WTC11 (cell line): ENCODE data around the gene EXOSC1. TPM values are rescaled to one million over a fixed set of nuclear protein-coding genes. Genes with fewer than 3 reads are reported as not detected.
A peak's percentile ranks its signal among the peaks of the same experiment; 100 is the strongest.

Experiments used
- ATAC-seq: fragments of 200-7000 bp; cut with Tn5 transposase; 2 replicates; pipeline ENCODE4 v1.10.0; 2021; ENCODE audit warnings: mild to moderate bottlenecking, moderate library complexity
- CTCF ChIA-PET: fragments of 300-600 bp; sonication (Branson Sonifier 250); formaldehyde crosslinking; loops from one replicate; lab custom pipeline; 2021; ENCODE audit warnings: antibody characterized with exemption; lab: Charles Lee
- POLR2A ChIA-PET: fragments of 350-600 bp; sonication (Branson Sonifier 250); formaldehyde crosslinking; loops from one replicate; lab custom pipeline; 2021; ENCODE audit warnings: antibody characterized with exemption; lab: Charles Lee
- DNase-seq: peaks from one replicate; pipeline ENCODE4 v3.0.0; 2021; ENCODE audit warnings: low spot score
- H3K27ac Mint-ChIP-seq: 2 replicates; pipeline ENCODE4 v1.8.0; 2021; ENCODE audit warnings: mixed read lengths
- H3K27me3 Mint-ChIP-seq: 2 replicates; pipeline ENCODE4 v1.8.0; 2021; ENCODE audit warnings: low read depth, mild to moderate bottlenecking, moderate library complexity, mixed read lengths
- H3K36me3 Mint-ChIP-seq: 2 replicates; pipeline ENCODE4 v1.8.0; 2021; ENCODE audit warnings: mixed read lengths
- H3K4me1 Mint-ChIP-seq: 2 replicates; pipeline ENCODE4 v1.8.0; 2022; ENCODE audit warnings: mixed read lengths
- H3K4me3 Mint-ChIP-seq: 2 replicates; pipeline ENCODE4 v1.8.0; 2021; ENCODE audit warnings: mild to moderate bottlenecking, moderate library complexity, mixed read lengths
- H3K9me3 Mint-ChIP-seq: 2 replicates; pipeline ENCODE4 v1.8.0; 2021; ENCODE audit warnings: mixed read lengths
- CBFB ChIP-seq: sonication (generic); formaldehyde crosslinking; IDR thresholded peaks from 2 replicates; pipeline ENCODE4 v1.8.1; 2022; ENCODE audit warnings: mild to moderate bottlenecking, low read depth, missing genetic modification reagents
- CTCF ChIP-seq: fragments of 200-600 bp; IDR thresholded peaks from 2 replicates; pipeline ENCODE4 v1.8.0; 2022; ENCODE audit warnings: antibody characterized with exemption
- EMX1 ChIP-seq: fragments of 250-450 bp; sonication (Bioruptor Pico); IDR thresholded peaks from 2 replicates; pipeline ENCODE4 v1.8.0; 2021; ENCODE audit warnings: mild to moderate bottlenecking
- GABPB1 ChIP-seq: sonication (generic); formaldehyde crosslinking; IDR thresholded peaks from 2 replicates; pipeline ENCODE4 v1.8.1; 2023; ENCODE audit warnings: mild to moderate bottlenecking, missing genetic modification reagents
- JAZF1 ChIP-seq: fragments of 250-450 bp; sonication (Bioruptor Pico); IDR thresholded peaks from 2 replicates; pipeline ENCODE4 v1.9.0; 2021; ENCODE audit warnings: moderate library complexity, mild to moderate bottlenecking, inconsistent platforms
- MXD4 ChIP-seq: fragments of 250-450 bp; sonication (Bioruptor Pico); IDR thresholded peaks from 2 replicates; pipeline ENCODE4 v1.8.0; 2021; ENCODE audit warnings: mild to moderate bottlenecking, moderate library complexity, borderline replicate concordance
- PRRX2 ChIP-seq: fragments of 250-450 bp; sonication (Bioruptor Pico); IDR thresholded peaks from 2 replicates; pipeline ENCODE4 v1.8.0; 2021; ENCODE audit warnings: mild to moderate bottlenecking
- RELA ChIP-seq: sonication (generic); formaldehyde crosslinking; IDR thresholded peaks from 2 replicates; pipeline ENCODE4 v1.8.1; 2022; ENCODE audit warnings: missing genetic modification reagents, mild to moderate bottlenecking, borderline replicate concordance
- TCF7 ChIP-seq: sonication (generic); formaldehyde crosslinking; IDR thresholded peaks from 2 replicates; pipeline ENCODE4 v1.8.0; 2022; ENCODE audit warnings: mild to moderate bottlenecking, low read depth, missing genetic modification reagents, moderate library complexity
- TEAD4 ChIP-seq: sonication (generic); formaldehyde crosslinking; IDR thresholded peaks from 2 replicates; pipeline ENCODE4 v1.8.0; 2022; ENCODE audit warnings: mild to moderate bottlenecking, missing genetic modification reagents
- USF1 ChIP-seq: sonication (generic); formaldehyde crosslinking; IDR thresholded peaks from 2 replicates; pipeline ENCODE4 v1.8.0; 2022; ENCODE audit warnings: mild to moderate bottlenecking, missing genetic modification reagents
- ZNF396 ChIP-seq: fragments of 250-450 bp; sonication (Bioruptor Pico); IDR thresholded peaks from 2 replicates; pipeline ENCODE4 v1.8.0; 2021; ENCODE audit warnings: mild to moderate bottlenecking, moderate library complexity, borderline replicate concordance
- ZNF671 ChIP-seq: fragments of 250-450 bp; sonication (Bioruptor Pico); IDR thresholded peaks from 2 replicates; pipeline ENCODE4 v1.8.0; 2021; ENCODE audit warnings: mild to moderate bottlenecking
- total RNA-seq: library from RNA; stranded (reverse); gene quantifications from 3 replicates; pipeline ENCODE4 v1.2.3, GENCODE V29; 2021
- TF ChIP-seq, protein P1 (sequence below): sonication (generic); formaldehyde crosslinking; IDR thresholded peaks from 2 replicates; pipeline ENCODE4 v1.8.1; 2022; ENCODE audit warnings: low read depth, missing genetic modification reagents, borderline replicate concordance
- TF ChIP-seq, protein P2 (sequence below): sonication (generic); formaldehyde crosslinking; IDR thresholded peaks from 2 replicates; pipeline ENCODE4 v1.8.0; 2022; ENCODE audit warnings: missing genetic modification reagents
- TF ChIP-seq, protein P3 (sequence below): fragments of 250-450 bp; sonication (Bioruptor Pico); conservative IDR thresholded peaks from 2 replicates; pipeline ENCODE4 v1.9.0; 2021; ENCODE audit warnings: mild to moderate bottlenecking
- TF ChIP-seq, protein P4 (sequence below): sonication (generic); formaldehyde crosslinking; IDR thresholded peaks from 2 replicates; pipeline ENCODE4 v1.8.1; 2023; ENCODE audit warnings: mild to moderate bottlenecking, missing genetic modification reagents, borderline replicate concordance

The EXOSC1 gene
- total RNA-seq, 1 experiment from 2014 or later: 53.7 TPM

DNA sequence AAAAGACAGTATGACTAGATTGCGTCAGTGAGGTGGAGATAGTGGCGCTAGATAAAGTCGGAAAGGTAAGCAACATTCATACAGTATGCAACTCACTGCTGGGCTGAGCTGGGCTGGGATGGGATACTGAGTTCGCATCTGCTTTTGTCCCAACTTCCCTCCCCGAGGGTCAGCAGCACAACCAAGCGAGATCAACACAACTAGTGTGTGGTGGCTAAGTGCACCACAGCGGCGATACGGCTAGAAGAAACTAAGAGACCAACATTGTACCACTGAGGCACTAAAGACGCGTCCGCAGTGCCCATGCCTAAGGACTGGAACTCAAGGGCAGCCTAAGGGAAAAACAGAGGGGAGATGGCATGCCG, 467 bp downstream of the EXOSC1 start (continued):
- TF ChIP-seq, protein P1, sequence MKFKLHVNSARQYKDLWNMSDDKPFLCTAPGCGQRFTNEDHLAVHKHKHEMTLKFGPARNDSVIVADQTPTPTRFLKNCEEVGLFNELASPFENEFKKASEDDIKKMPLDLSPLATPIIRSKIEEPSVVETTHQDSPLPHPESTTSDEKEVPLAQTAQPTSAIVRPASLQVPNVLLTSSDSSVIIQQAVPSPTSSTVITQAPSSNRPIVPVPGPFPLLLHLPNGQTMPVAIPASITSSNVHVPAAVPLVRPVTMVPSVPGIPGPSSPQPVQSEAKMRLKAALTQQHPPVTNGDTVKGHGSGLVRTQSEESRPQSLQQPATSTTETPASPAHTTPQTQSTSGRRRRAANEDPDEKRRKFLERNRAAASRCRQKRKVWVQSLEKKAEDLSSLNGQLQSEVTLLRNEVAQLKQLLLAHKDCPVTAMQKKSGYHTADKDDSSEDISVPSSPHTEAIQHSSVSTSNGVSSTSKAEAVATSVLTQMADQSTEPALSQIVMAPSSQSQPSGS (CRISPR knock-in tag): no peak
- TF ChIP-seq TEAD4 (CRISPR knock-in tag) (no peak), MXD4 (no peak), CBFB (CRISPR knock-in tag) (no peak), ZNF671 (CRISPR knock-in tag) (no peak)
- TF ChIP-seq, protein P2, sequence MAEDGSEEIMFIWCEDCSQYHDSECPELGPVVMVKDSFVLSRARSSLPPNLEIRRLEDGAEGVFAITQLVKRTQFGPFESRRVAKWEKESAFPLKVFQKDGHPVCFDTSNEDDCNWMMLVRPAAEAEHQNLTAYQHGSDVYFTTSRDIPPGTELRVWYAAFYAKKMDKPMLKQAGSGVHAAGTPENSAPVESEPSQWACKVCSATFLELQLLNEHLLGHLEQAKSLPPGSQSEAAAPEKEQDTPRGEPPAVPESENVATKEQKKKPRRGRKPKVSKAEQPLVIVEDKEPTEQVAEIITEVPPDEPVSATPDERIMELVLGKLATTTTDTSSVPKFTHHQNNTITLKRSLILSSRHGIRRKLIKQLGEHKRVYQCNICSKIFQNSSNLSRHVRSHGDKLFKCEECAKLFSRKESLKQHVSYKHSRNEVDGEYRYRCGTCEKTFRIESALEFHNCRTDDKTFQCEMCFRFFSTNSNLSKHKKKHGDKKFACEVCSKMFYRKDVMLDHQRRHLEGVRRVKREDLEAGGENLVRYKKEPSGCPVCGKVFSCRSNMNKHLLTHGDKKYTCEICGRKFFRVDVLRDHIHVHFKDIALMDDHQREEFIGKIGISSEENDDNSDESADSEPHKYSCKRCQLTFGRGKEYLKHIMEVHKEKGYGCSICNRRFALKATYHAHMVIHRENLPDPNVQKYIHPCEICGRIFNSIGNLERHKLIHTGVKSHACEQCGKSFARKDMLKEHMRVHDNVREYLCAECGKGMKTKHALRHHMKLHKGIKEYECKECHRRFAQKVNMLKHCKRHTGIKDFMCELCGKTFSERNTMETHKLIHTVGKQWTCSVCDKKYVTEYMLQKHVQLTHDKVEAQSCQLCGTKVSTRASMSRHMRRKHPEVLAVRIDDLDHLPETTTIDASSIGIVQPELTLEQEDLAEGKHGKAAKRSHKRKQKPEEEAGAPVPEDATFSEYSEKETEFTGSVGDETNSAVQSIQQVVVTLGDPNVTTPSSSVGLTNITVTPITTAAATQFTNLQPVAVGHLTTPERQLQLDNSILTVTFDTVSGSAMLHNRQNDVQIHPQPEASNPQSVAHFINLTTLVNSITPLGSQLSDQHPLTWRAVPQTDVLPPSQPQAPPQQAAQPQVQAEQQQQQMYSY: no peak
- TF ChIP-seq, protein P3, sequence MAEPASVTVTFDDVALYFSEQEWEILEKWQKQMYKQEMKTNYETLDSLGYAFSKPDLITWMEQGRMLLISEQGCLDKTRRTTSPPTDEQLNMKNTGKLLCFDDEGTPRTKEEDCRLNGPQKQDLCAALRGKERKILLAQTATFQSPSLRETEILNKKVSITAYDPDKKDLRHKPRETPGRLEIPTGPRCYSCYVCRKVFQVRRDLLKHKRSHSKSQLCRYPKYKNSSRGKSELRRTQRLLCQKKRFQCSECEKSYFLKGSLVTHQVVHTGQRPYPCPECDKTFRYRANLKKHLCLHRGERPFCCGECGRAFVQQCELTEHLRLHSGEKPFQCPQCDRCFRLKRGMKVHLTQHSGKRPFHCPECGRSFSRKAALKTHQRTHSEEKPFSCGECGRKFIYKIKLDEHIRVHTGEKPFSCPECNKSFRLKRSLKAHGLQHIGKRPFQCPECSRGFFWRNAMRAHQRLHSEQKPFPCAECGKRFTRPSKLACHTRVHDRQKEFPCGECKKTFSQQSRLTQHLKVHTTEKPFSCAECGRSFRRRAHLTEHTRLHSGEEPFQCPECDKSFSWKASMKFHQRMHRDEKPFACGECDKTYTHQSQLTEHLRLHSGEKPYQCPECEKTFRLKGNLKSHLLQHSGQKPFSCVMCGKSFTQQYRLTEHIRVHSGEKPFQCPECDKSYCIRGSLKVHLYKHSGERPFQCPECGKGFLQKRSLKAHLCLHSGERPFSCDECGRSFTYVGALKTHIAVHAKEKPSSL: no peak

GRCh38 chr10:97444212-97444611, 1.6 kb downstream of the EXOSC1 start:
- H3K36me3 Mint-ChIP-seq: peaks cover 23% of the 10 kb centered on the region
- no peaks in the 10 kb centered on the region for H3K27me3 Mint-ChIP-seq
- H3K4me3 Mint-ChIP-seq: peak overlapping the region; percentile 97
- no peaks in the 10 kb centered on the region for H3K9me3 Mint-ChIP-seq
- POLR2A ChIA-PET: no interaction called here
- no peak for ATAC-seq
- CTCF ChIA-PET: interaction anchor here (2.6 kb wide), 1 partner anchor 37 kb away, joined by 14 read pairs; no protein-coding TSS in a partner anchor
- DNase-seq: no peak
- H3K27ac Mint-ChIP-seq: no peak overlapping the region; the same call in 1 of the 2 replicates
- H3K4me1 Mint-ChIP-seq: peaks cover 18% of the 10 kb centered on the region
- TF ChIP-seq, protein P3: no peak
- no peak for TF ChIP-seq TCF7 (CRISPR knock-in tag)
- no peak for TF ChIP-seq MXD4
- TF ChIP-seq USF1 (CRISPR knock-in tag): no peak
- TF ChIP-seq ZNF396 (CRISPR knock-in tag): no peak
- no peak for TF ChIP-seq CTCF
- no peak for TF ChIP-seq GABPB1 (CRISPR knock-in tag)
- TF ChIP-seq JAZF1 (CRISPR knock-in tag): no peak
- TF ChIP-seq, protein P4, sequence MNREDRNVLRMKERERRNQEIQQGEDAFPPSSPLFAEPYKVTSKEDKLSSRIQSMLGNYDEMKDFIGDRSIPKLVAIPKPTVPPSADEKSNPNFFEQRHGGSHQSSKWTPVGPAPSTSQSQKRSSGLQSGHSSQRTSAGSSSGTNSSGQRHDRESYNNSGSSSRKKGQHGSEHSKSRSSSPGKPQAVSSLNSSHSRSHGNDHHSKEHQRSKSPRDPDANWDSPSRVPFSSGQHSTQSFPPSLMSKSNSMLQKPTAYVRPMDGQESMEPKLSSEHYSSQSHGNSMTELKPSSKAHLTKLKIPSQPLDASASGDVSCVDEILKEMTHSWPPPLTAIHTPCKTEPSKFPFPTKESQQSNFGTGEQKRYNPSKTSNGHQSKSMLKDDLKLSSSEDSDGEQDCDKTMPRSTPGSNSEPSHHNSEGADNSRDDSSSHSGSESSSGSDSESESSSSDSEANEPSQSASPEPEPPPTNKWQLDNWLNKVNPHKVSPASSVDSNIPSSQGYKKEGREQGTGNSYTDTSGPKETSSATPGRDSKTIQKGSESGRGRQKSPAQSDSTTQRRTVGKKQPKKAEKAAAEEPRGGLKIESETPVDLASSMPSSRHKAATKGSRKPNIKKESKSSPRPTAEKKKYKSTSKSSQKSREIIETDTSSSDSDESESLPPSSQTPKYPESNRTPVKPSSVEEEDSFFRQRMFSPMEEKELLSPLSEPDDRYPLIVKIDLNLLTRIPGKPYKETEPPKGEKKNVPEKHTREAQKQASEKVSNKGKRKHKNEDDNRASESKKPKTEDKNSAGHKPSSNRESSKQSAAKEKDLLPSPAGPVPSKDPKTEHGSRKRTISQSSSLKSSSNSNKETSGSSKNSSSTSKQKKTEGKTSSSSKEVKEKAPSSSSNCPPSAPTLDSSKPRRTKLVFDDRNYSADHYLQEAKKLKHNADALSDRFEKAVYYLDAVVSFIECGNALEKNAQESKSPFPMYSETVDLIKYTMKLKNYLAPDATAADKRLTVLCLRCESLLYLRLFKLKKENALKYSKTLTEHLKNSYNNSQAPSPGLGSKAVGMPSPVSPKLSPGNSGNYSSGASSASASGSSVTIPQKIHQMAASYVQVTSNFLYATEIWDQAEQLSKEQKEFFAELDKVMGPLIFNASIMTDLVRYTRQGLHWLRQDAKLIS (CRISPR knock-in tag): no peak
- no peak for TF ChIP-seq RELA
- TF ChIP-seq PRRX2: no peak
- TF ChIP-seq EMX1 (CRISPR knock-in tag): no peak
